ENCODE results near the gene ZFP37.
"Not testable (repeated sequence)": the region's sequence is repeated elsewhere in the genome, so short reads cannot be mapped to it uniquely, and the experiment has no call there.

ZFP37 gene

DNA sequence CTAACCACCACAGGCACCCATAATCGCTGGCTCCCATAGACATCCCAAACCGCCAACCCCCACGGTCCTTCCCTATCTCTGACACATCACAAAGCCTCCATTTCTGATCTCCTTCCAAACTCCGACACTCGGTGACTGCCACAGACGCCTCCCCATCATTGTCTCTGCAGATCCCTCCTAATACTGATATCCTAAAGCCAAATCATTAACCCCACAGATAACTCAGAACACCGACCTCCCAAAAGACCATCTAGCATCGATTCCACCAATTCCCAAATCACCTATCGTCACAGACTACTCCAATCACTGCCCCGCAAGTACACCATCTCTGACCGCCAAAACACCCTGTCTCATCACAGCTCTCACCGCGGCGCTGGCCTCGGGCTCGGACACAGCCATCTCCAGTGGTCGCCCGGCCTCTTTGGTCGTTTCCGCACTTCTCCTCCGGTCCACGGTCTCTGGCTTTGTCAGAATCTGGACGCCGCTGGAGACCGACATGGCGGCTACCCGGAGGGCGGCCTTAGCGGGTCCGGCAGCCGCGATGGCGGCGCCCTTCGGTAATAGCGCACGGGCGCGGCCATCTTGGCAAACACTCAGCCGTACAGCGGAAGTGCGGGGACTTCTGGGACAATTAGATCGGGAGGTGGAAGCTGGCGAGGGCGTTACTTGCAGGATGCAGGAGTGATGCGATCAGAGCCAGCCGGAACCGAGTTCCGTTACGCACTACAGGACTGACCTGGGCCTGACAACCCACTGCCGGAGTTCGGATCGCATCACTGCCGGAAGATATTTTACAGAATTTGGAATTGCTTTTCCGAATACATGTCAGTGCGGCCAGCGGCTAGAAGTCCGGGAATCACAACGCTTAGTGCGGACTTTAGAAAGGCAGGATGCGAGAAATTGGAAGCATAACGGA lies at the start of gene ZFP37:
ZFP37 (minus strand) TSS at position 534 of the 916 bp plus-strand sequence; CDS start at position 498, 36 bp downstream.
- peak; percentile 85 for DNase-seq

DNA sequence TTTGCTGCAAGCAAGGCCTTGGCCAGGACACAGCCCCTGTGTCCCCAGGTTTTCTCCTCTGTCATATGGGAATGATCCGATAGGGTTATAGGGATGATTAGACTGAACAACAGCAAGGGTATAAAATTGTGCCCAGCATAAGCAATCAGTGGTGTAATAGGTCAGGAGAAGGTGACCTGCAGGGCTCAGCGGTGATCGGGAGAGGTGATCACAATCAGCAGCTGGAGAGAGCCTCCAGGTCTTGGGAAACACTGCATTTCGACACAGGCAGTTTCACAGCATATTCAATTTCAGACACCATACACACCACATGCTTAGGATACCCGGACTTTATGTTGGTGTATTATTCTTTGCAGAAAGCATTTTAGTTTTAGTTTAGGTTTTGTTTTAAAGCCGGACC lies 48.8 kb upstream of the ZFP37 start:
- not testable (repeated sequence) for DNase-seq

DNA sequence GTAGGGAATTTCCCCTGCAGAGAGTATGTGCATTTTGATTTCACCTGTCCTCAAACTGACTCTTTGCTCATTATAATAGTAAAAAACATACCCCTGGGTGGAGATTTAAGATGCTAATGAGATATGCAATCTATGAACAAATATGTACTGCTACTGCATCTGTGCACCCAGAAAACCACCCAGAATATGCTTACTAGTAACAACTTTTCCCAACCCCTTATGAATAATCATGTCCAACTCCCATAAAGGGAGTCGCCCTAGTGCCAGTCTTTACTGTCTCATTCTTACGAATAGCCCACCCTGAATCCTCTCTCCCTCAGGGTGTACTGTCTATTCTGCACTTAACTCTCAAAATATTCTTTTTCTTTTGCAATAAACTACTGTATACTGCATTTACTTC lies 39.0 kb upstream of the ZFP37 start:
- no peak for DNase-seq

GRCh38 chr9:113089924-113090323 lies 33.4 kb upstream of the ZFP37 start:
- not testable (repeated sequence) for DNase-seq

DNA sequence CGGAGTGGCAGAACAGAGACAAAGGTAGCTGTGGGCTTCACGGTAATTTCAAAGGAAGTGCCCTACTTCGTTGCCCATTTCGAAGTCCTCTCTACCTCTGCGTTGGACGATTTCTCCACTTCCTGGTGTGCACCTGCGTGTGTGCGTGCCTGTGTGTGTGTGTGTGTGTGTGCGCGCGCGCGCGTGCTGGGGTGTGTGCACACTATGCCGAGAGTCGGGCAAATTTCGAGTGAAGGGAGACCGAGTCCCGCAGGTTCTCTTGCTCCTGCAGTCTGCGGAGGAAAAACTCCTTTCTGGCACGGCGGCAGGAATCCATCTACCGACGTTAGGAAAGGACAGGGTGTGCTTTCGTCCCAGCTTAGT lies 32.6 kb upstream of the ZFP37 start:
- DNase-seq = not testable (repeated sequence)

- not testable (repeated sequence) for DNase-seq
Measured at GRCh38 chr9:113088456-113089142, 32.1 kb upstream of the ZFP37 start.

- DNase-seq = peak; percentile 3
Measured at GRCh38 chr9:113062932-113063310, 6.4 kb upstream of the ZFP37 start.

GRCh38 chr9:113062256-113062931 lies 5.9 kb upstream of the ZFP37 start:
- DNase-seq = peak; percentile 2

GRCh38 chr9:113061072-113061850 lies 4.7 kb upstream of the ZFP37 start:
- DNase-seq = peak; percentile 6

GRCh38 chr9:113059581-113060284 lies 3.2 kb upstream of the ZFP37 start:
- DNase-seq = peak; percentile 14

DNA sequence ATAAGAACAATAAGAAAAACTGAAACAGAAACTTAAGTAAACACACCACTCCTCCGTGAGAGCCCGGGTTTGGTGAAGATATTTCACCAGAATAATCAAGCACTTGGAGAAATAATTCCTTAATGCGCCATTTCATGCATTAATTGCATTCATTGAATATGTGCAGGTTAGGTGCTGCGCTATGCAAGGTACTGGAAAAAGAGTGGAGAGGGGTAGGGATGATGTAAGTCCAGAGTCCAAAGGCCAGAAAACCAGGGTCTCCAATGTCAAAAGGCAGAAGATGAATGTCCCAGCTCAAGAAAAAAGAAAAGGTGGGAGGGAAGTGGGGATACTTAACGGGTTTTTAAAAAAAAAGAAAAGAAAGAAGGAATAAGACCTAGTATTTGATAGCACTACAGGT lies 669 bp upstream of the ZFP37 start:
- DNase-seq = no peak

DNA sequence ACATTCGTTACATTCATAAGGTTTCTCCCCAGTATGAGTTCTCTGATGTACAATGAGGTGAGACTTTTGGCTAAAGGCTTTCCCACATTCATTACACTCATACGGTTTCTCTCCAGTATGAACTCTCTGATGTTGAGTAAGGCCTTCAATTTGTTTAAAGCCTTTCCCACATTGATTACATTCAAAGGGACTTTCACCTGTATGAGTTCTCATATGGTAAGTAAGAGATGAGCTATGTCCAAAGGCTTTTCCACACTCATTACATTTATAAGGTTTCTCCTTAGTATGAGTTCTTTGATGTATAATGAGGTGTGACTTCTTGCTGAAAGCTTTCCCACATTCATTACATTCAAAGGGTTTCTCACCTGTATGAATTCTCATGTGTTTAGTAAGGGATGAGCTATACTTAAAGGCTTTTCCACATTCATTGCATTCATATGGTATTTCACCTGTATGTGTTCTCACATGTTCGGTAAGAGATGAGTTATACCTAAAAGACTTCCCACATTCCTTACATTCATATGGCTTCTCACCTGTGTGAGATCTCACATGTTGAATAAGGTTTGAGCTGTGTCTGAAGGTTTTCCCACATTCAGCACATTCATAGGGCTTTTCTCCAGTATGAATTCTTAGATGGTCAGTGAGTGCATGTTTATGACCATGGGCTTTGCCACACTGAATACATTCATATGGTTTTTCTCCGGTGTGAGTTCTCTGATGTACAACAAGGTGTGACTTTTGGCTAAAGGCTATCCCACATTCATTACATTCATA lies 13.5 kb downstream of the ZFP37 start:
- no peak for DNase-seq

DNA sequence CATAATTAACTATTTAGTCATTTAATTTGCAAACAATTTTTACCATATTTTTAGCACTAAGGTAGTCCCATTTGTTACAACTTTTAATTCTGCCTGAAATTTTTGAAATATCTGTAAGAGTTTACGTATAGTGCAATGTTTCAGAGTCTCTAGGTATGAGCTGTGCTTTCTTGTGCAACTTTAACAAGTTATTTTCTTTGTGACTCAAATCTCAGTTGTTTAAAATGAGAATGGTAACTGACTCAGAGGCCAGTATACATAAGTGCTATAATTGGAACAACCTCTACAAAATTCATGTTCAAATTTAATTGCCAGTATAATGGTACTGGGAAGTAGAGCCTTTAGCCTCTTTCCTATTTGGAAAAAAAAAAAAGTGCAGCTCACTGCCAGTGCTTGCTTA lies 30.3 kb downstream of the ZFP37 start:
- DNase-seq = no peak

- no peak for DNase-seq
Measured at GRCh38 chr9:113018247-113018646, 38.3 kb downstream of the ZFP37 start.

DNA sequence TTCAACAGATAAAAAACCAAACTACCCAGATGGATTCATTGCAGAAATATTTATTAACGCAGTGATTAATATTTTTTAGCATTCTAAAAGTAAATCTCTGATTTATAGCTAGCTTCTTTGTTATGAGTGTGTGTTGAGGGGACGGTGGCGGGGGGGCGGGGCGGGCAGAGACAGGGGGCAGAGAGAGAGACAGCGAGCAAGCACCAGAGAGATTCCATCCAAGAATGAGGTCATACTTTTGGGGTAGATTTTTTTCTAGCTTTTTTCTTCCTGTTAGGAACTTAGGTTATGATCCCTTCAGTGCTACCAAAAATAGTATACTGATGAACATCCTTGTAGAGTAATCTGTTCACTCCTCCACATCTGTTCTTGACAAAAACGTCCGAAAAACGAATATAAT lies 44.0 kb downstream of the ZFP37 start:
- no peak for DNase-seq

DNA sequence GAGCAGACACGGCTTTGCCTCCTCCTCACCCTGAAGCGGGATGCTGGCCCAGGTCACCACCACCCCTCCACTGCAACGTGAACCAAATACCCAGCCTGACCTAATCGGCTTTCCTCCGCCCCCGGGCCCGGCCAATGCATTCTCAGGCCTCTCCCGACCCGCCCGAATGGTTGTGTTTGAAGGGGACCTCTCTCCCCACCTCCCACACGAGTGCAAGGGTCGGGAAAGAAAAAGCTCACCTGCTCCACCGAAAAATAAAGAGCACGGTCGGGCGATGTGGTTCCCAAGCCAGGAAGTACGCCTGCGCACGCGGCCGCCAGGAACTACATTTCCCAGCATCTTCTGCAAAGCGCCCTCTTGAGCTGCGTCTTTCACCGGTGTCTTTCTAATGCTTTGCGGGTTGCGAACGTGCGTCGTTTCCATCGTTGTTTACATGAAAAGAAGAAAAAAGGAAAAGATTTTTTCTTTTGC lies 44.6 kb downstream of the ZFP37 start, which contains the start of gene ZNF883:
ZNF883 (minus strand) TSS at position 282 of the 471 bp plus-strand sequence.
- DNase-seq = peak; percentile 47

DNA sequence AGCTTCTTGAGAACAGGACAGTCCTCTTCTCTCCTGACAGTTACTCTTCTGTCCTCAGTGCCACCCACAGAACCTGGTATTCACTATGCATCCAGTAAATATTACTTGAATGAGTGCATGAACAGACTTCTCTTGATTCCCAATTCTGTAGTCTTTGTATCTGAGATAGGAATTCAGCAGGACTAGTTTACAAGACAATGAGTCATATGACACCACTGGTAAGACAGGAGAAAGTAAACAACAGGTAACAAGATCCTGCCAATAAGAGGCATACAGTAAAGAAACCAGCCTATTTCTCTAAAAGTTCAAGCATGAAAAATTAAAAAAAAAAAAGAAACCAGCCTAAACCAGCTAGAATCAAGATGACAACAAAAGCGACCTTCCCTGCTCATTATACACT lies 50.7 kb downstream of the ZFP37 start:
- no peak for DNase-seq

- no peak for DNase-seq
Measured at GRCh38 chr9:112997236-112997941, 59.1 kb downstream of the ZFP37 start.
